H9 (cell line): ENCODE results near the gene CCL17. TPM values are rescaled to one million over a fixed set of nuclear protein-coding genes. Genes with fewer than 3 reads are reported as not detected.

Experiments used
- DNase-seq: peaks from one replicate; pipeline ENCODE4 v3.0.0-alpha.2; 2017
- H2AFZ ChIP-seq: one replicate; pipeline ENCODE4 v1.6.1; 2013; ENCODE audit warnings: mild to moderate bottlenecking, low read length, control low read depth, moderate library complexity
- H2AK5ac ChIP-seq: 2 replicates; pipeline ENCODE4 v1.6.1; 2013; ENCODE audit warnings: low read length, control low read depth, mixed read lengths; ENCODE audit not compliant: insufficient read length
- H2BK120ac ChIP-seq: one replicate; pipeline ENCODE4 v1.6.1; 2013; ENCODE audit warnings: low read depth, mild to moderate bottlenecking, low read length, control low read depth, inconsistent platforms; ENCODE audit not compliant: poor library complexity, severe bottlenecking
- H2BK12ac ChIP-seq: 2 replicates; pipeline ENCODE4 v1.6.1; 2013; ENCODE audit warnings: low read length, control low read depth, mixed read lengths, low read depth; ENCODE audit not compliant: insufficient read length
- H2BK15ac ChIP-seq: 2 replicates; pipeline ENCODE4 v1.6.1; 2013; ENCODE audit warnings: low read depth, low read length, control low read depth
- H2BK20ac ChIP-seq: one replicate; pipeline ENCODE4 v1.6.1; 2013; ENCODE audit warnings: low read depth, mild to moderate bottlenecking, low read length, control low read depth, inconsistent platforms; ENCODE audit not compliant: poor library complexity, severe bottlenecking
- H2BK5ac ChIP-seq: 2 replicates; pipeline ENCODE4 v1.6.1; 2013; ENCODE audit warnings: low read length, control low read depth, mixed read lengths; ENCODE audit not compliant: insufficient read length
- H3K14ac ChIP-seq: 2 replicates; pipeline ENCODE4 v1.6.1; 2013; ENCODE audit warnings: low read length, control low read depth; ENCODE audit not compliant: insufficient read depth
- H3K18ac ChIP-seq: 2 replicates; pipeline ENCODE4 v1.6.1; 2013; ENCODE audit warnings: low read depth, mild to moderate bottlenecking, mixed read lengths, low read length, control low read depth; ENCODE audit not compliant: insufficient read length
- H3K23ac ChIP-seq: 2 replicates; pipeline ENCODE4 v1.6.1; 2013; ENCODE audit warnings: low read length, control low read depth, mixed read lengths, low read depth; ENCODE audit not compliant: insufficient read length
- H3K23me2 ChIP-seq: 2 replicates; pipeline ENCODE4 v1.6.1; 2013; ENCODE audit warnings: low read depth, mild to moderate bottlenecking, mixed read lengths, low read length, control low read depth; ENCODE audit not compliant: insufficient read length, poor library complexity, severe bottlenecking
- H3K27ac ChIP-seq: 2 replicates; pipeline ENCODE4 v1.5.1; 2013; ENCODE audit warnings: low read length, control low read depth, mixed read lengths, low read depth; ENCODE audit not compliant: insufficient read length
- H3K27me3 ChIP-seq: 2 replicates; pipeline ENCODE4 v1.6.1; 2013; ENCODE audit warnings: low read length, control low read depth, inconsistent platforms; ENCODE audit not compliant: insufficient read depth
- H3K4ac ChIP-seq: 2 replicates; pipeline ENCODE4 v1.6.1; 2013; ENCODE audit warnings: low read depth, mild to moderate bottlenecking, control low read depth, inconsistent platforms, low read length, moderate library complexity
- H3K4me1 ChIP-seq: 2 replicates; pipeline ENCODE4 v1.6.1; 2013; ENCODE audit warnings: low read length, control low read depth, inconsistent platforms; ENCODE audit not compliant: insufficient read depth
- H3K4me2 ChIP-seq: 2 replicates; pipeline ENCODE4 v1.6.1; 2013; ENCODE audit warnings: low read length, control low read depth, mixed read lengths; ENCODE audit not compliant: insufficient read length, insufficient read depth
- H3K56ac ChIP-seq: 2 replicates; pipeline ENCODE4 v1.6.1; 2013; ENCODE audit warnings: low read depth, mild to moderate bottlenecking, mixed read lengths, low read length, control low read depth; ENCODE audit not compliant: insufficient read length
- H3K79me1 ChIP-seq: 2 replicates; pipeline ENCODE4 v1.6.1; 2013; ENCODE audit warnings: low read depth, mild to moderate bottlenecking, moderate library complexity, low read length, control low read depth, inconsistent platforms; ENCODE audit not compliant: insufficient read depth, poor library complexity, severe bottlenecking
- H3K79me2 ChIP-seq: 2 replicates; pipeline ENCODE4 v1.6.1; 2013; ENCODE audit warnings: low read length, control low read depth, inconsistent platforms; ENCODE audit not compliant: insufficient read depth
- H3K9ac ChIP-seq: 2 replicates; pipeline ENCODE4 v1.6.1; 2013; ENCODE audit warnings: low read length, control low read depth, mixed read lengths; ENCODE audit not compliant: insufficient read length; ENCODE audit errors: extremely low read depth
- H3K9me3 ChIP-seq: one replicate; pipeline ENCODE4 v1.6.1; 2013; ENCODE audit warnings: low read depth, low read length, inconsistent platforms; ENCODE audit not compliant: control insufficient read depth
- H3T11ph ChIP-seq: one replicate; pipeline ENCODE4 v1.6.1; 2013; ENCODE audit warnings: mild to moderate bottlenecking, low read length, control low read depth, inconsistent platforms
- H4K20me1 ChIP-seq: one replicate; pipeline ENCODE4 v1.6.1; 2013; ENCODE audit not compliant: control insufficient read depth, insufficient read length, insufficient read depth
- H4K5ac ChIP-seq: 2 replicates; pipeline ENCODE4 v1.6.1; 2013; ENCODE audit warnings: low read depth, mild to moderate bottlenecking, mixed read lengths, low read length, control low read depth; ENCODE audit not compliant: insufficient read length
- H4K8ac ChIP-seq: replicated peaks from 2 replicates; pipeline ENCODE4 v1.6.1; 2013; ENCODE audit warnings: low read length, control low read depth, mixed read lengths, low read depth; ENCODE audit not compliant: insufficient read length
- H4K91ac ChIP-seq: 2 replicates; pipeline ENCODE4 v1.6.1; 2013; ENCODE audit warnings: low read depth, mild to moderate bottlenecking, moderate library complexity, mixed read lengths, low read length, control low read depth; ENCODE audit not compliant: insufficient read length
- H3K27ac Mint-ChIP-seq, 3 experiments: 2 replicates in 2 of 3; 3 replicates in 1 of 3; pipeline ENCODE4 v1.8.0; 2020 to 2021; ENCODE audit warnings: mixed read lengths in 3 of 3, mild to moderate bottlenecking in 1 of 3, moderate library complexity in 1 of 3
- H3K27me3 Mint-ChIP-seq: 2 replicates; pipeline ENCODE4 v1.8.0; 2021; ENCODE audit warnings: low read depth, mild to moderate bottlenecking, moderate library complexity, mixed read lengths
- H3K36me3 Mint-ChIP-seq, 3 experiments: 2 replicates in 2 of 3; 3 replicates in 1 of 3; pipeline ENCODE4 v1.8.0; 2020 to 2021; ENCODE audit warnings: low read depth in 3 of 3, mixed read lengths in 3 of 3; ENCODE audit not compliant: insufficient read depth in 1 of 3
- H3K4me1 Mint-ChIP-seq, 2 experiments: 2 replicates each; pipeline ENCODE4 v1.8.0; 2020; ENCODE audit warnings: mixed read lengths in 2 of 2
- H3K4me3 Mint-ChIP-seq, 2 experiments: 2 replicates in 1 of 2; 3 replicates in 1 of 2; pipeline ENCODE4 v1.8.0; 2020 to 2021; ENCODE audit warnings: mild to moderate bottlenecking in 2 of 2, mixed read lengths in 2 of 2, moderate library complexity in 1 of 2
- H3K9me3 Mint-ChIP-seq, 2 experiments: 2 replicates in 1 of 2; 3 replicates in 1 of 2; pipeline ENCODE4 v1.8.0; 2020; ENCODE audit warnings: mild to moderate bottlenecking in 2 of 2, mixed read lengths in 2 of 2, moderate library complexity in 1 of 2
- CTCF ChIP-seq: fragments of 200-600 bp; sonication (generic); conservative IDR thresholded peaks from 3 replicates; pipeline ENCODE4 v1.8.0; 2021; ENCODE audit warnings: antibody characterized with exemption, mild to moderate bottlenecking
- WGBS: extraction: QIAGEN DNeasy Blood & Tissue Kit; methylation state at CpG from one replicate; pipeline ENCODE4 v1.1.7; 2013; ENCODE audit warnings: missing lambda C conversion rate, low lambda C conversion rate, mixed read lengths; ENCODE audit not compliant: insufficient read length; ENCODE audit errors: extremely low coverage; 5-methylcytosine and 5-hydroxymethylcytosine counted together
- total RNA-seq: library from RNA; stranded (reverse); gene quantifications from 2 replicates; pipeline ENCODE4 v1.2.1, GENCODE V29; 2021

Gene CCL17
- total RNA-seq, 1 experiment from 2014 or later = not detected

- no peak overlapping the region for H4K8ac ChIP-seq
- H2BK12ac ChIP-seq = no peak overlapping the region
- no peak overlapping the region for H3K23ac ChIP-seq
- Mint-ChIP-seq H3K27ac (no peak overlapping the region), H3K4me3 (no peak overlapping the region), H3K4me1 (peaks cover 0 to 4% of the 10 kb centered on the region in 2 experiments; a peak in 2 of 4 replicates), H3K36me3 (no peaks in the 10 kb centered on the region), H3K9me3 (no peaks in the 10 kb centered on the region), H3K27me3 (peaks cover 4% of the 10 kb centered on the region)
- no peak overlapping the region for H4K91ac ChIP-seq
- H2AK5ac ChIP-seq = no peak overlapping the region
- no peak overlapping the region; the same call in 1 of the 2 replicates for H3K14ac ChIP-seq
- no peak overlapping the region for H3K18ac ChIP-seq
- H3T11ph ChIP-seq = no peak overlapping the region
- H3K79me1 ChIP-seq = no peaks in the 10 kb centered on the region
- no peak overlapping the region for H2BK20ac ChIP-seq
- no peak overlapping the region for H2BK120ac ChIP-seq
- no peak overlapping the region for H3K27ac ChIP-seq
- H3K4me1 ChIP-seq = no peaks in the 10 kb centered on the region
- no peak overlapping the region for H3K4me2 ChIP-seq
- H3K9ac ChIP-seq = no peak overlapping the region
- no peak overlapping the region for H2BK5ac ChIP-seq
- H3K4ac ChIP-seq = no peak overlapping the region
- WGBS = no CpG with 5 or more reads among the region's 16 CpGs
- no peaks in the 10 kb centered on the region for H3K79me2 ChIP-seq
- no peak for DNase-seq
- H3K23me2 ChIP-seq = no peaks in the 10 kb centered on the region
- no peak overlapping the region for H2AFZ ChIP-seq
- no peaks in the 10 kb centered on the region for H3K27me3 ChIP-seq
- H4K5ac ChIP-seq = no peak overlapping the region
- no peaks in the 10 kb centered on the region for H4K20me1 ChIP-seq
- no peak overlapping the region for H2BK15ac ChIP-seq
- TF ChIP-seq CTCF = no peak
- no peak overlapping the region for H3K56ac ChIP-seq
- no peaks in the 10 kb centered on the region for H3K9me3 ChIP-seq
Observed at GRCh38 chr16:57360321-57360935, 44.1 kb upstream of the CCL17 start.
